ENCODE data around the gene RAG2.

RAG2 gene

DNA sequence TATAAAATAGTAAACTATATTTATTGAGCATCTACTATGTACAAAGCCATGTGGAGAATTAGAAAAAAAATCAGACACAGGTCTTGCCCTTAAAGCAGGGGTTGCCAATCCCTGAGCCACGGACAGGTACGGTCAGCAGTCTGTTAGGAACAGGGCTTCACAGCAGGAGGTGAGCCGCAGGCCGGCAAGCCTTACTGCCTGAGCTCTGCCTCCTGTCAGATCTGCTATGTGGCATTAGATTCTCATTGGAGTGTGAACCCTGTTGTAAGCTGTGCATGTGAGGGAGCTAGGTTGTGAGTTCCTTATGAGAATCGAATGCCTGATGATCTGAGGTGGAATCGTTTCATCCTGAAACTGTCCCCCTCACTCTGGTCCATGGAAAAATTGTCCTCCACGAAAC is 2.1 kb upstream of the RAG2 start:
- WGBS, result 70% methylated on average over 6 of the region's 7 CpGs

DNA sequence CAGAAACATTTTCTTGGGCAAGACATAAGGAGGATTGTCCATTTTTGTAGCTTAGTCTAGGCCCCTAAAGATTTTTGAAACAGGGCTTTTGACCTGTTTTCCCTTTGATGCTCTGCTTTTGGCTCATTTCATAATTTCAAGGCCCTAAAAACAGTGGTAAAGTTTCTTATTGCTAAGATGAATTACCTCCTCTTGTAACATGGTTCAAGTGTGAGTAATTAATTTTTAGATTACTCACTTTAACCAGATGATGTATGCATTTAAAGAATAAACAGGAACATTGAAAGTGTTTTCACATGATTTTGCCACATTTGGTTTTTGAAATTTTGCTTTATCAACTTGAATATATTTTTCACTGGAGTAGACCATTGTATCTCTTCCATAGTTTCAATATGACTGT is 1.2 kb downstream of the RAG2 start:
- H4K8ac ChIP-seq (ENCODE audit: low read length), result no peak overlapping the region

More for the DNA sequence above, 2.1 kb upstream of the RAG2 start:
- Histone ChIP-seq H3K9ac (ENCODE audit: low read length) (no peak overlapping the region), H2BK12ac (ENCODE audit: low read length in 2 of 2) (no peak overlapping the region), H3K4me2 (ENCODE audit: low read length, poor library complexity, severe bottlenecking) (no peak overlapping the region), H3K27me3 (ENCODE audit: control insufficient read depth in 1 of 2, insufficient read depth in 1 of 2, low read length in 2 of 2) (no peaks in the 10 kb centered on the region), H3K79me1 (replicated peaks; ENCODE audit: low read length, poor library complexity, severe bottlenecking) (peaks cover 6% of the 10 kb centered on the region), H3K4me1 (ENCODE audit: control insufficient read depth, insufficient read depth, low read depth, low read length) (no peaks in the 10 kb centered on the region), H4K8ac (ENCODE audit: low read length) (no peak overlapping the region), H2AFZ (ENCODE audit: low read depth, low read length) (no peak overlapping the region), H4K91ac (ENCODE audit: low read length) (no peak overlapping the region), H3K4ac (ENCODE audit: low read depth in 1 of 2, low read length in 2 of 2) (no peak overlapping the region), H2BK5ac (ENCODE audit: low read depth, low read length, poor library complexity, severe bottlenecking) (no peak overlapping the region), H3K4me3 (ENCODE audit: insufficient read depth in 1 of 2, low read depth in 1 of 2, low read length in 2 of 2) (no peak overlapping the region), H3K36me3 (ENCODE audit: control insufficient read depth in 1 of 2, insufficient read depth in 2 of 2, low read depth in 1 of 2, low read length in 2 of 2) (no peaks in the 10 kb centered on the region), H3K9me3 (ENCODE audit: control insufficient read depth, low read length) (no peaks in the 10 kb centered on the region), H3K27ac (ENCODE audit: low read length, poor library complexity, severe bottlenecking) (no peak overlapping the region), H2BK120ac (ENCODE audit: low read depth, low read length) (no peak overlapping the region), H2BK15ac (ENCODE audit: low read depth, poor library complexity, severe bottlenecking) (no peak overlapping the region), H3K14ac (ENCODE audit: low read length in 2 of 2) (no peak overlapping the region), H2AK5ac (ENCODE audit: low read length, severe bottlenecking) (no peak overlapping the region), H3K23ac (ENCODE audit: low read length in 2 of 2) (no peak overlapping the region), H3K18ac (ENCODE audit: low read depth in 1 of 2, low read length in 2 of 2) (no peak overlapping the region)
- DNase-seq, result no peak

DNA sequence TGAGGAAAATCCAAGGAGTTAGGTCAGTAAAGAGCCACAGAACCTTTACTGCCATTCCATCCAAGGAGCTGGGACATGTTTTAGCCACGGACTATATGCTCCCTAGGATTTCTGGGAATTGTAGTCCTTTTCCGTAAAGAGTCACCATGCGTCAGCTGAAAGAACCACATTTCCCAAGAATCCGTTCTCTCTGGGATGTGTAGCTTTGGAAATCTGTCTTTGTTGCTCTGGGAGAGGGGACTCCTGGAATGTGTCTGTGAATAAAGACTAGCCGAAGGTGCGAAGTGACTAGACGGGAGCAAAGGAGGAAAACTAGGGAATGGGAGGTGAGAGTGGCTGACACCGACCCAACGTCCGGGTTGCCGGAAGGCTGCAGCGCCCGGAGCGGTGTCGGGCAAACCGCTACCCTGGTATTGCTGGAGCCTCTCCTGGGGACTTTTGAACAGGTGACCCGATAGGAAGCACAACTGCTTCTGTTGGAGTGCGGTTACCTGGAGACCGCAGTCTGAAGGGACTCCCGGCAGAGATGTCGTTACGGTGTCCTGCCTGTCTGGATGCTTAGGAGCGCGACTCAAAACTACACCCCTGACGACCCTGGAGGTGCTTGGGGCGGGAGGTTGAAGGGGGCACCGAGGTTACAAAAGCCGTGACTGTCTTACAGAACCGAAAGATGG is 3.6 kb downstream of the RAG2 start, which contains the start of gene IFTAP:
IFTAP (plus strand) TSS at position 187 of the 674 bp plus-strand sequence. CDS start 15,602 bp downstream, outside the sequence.
- H3K27me3 ChIP-seq (ENCODE audit: control insufficient read depth in 1 of 2, insufficient read depth in 1 of 2, low read length in 2 of 2), result peaks cover 0 to 12% of the 10 kb centered on the region in 2 experiments
- peak within 1 kb of the TSS in 1 of 2 experiments; percentile 81 for H3K4ac ChIP-seq (ENCODE audit: low read depth in 1 of 2, low read length in 2 of 2)
- H3K79me1 ChIP-seq (replicated peaks; ENCODE audit: low read length, poor library complexity, severe bottlenecking), result peaks cover 6% of the 10 kb centered on the region
- no peaks in the 10 kb centered on the region for H3K36me3 ChIP-seq (ENCODE audit: control insufficient read depth in 1 of 2, insufficient read depth in 2 of 2, low read depth in 1 of 2, low read length in 2 of 2)
- no peaks in the 10 kb centered on the region for H3K9me3 ChIP-seq (ENCODE audit: control insufficient read depth, low read length)
- peak; percentile 91 for DNase-seq
- peak within 1 kb of the TSS; percentile 3 for H3K27ac ChIP-seq (ENCODE audit: low read length, poor library complexity, severe bottlenecking)
- H2BK12ac ChIP-seq (ENCODE audit: low read length in 2 of 2), result no peak within 1 kb of the TSS
- peak within 1 kb of the TSS; percentile 73 to 96 for H3K4me3 ChIP-seq (ENCODE audit: insufficient read depth in 1 of 2, low read depth in 1 of 2, low read length in 2 of 2)
- peak within 1 kb of the TSS; percentile 58 to 86 for H3K18ac ChIP-seq (ENCODE audit: low read depth in 1 of 2, low read length in 2 of 2)
- no peak within 1 kb of the TSS for H3K14ac ChIP-seq (ENCODE audit: low read length in 2 of 2)
- H3K9ac ChIP-seq (ENCODE audit: low read length), result peak within 1 kb of the TSS; percentile 85
- H2BK5ac ChIP-seq (ENCODE audit: low read depth, low read length, poor library complexity, severe bottlenecking), result no peak within 1 kb of the TSS
- H2AK5ac ChIP-seq (ENCODE audit: low read length, severe bottlenecking), result no peak within 1 kb of the TSS
- peak within 1 kb of the TSS; percentile 79 for H3K4me2 ChIP-seq (ENCODE audit: low read length, poor library complexity, severe bottlenecking)
- H3K23ac ChIP-seq (ENCODE audit: low read length in 2 of 2), result no peak within 1 kb of the TSS
- H2AFZ ChIP-seq (ENCODE audit: low read depth, low read length), result peak within 1 kb of the TSS; percentile 83
- H2BK15ac ChIP-seq (ENCODE audit: low read depth, poor library complexity, severe bottlenecking), result no peak within 1 kb of the TSS
- no peaks in the 10 kb centered on the region for H3K4me1 ChIP-seq (ENCODE audit: control insufficient read depth, insufficient read depth, low read depth, low read length)
- H4K91ac ChIP-seq (ENCODE audit: low read length), result peak within 1 kb of the TSS; percentile 83
- WGBS, result under 1% methylated on average over 25 of the region's 29 CpGs
- peak within 1 kb of the TSS; percentile 49 for H2BK120ac ChIP-seq (ENCODE audit: low read depth, low read length)
- peak within 1 kb of the TSS; percentile 99 for H4K8ac ChIP-seq (ENCODE audit: low read length)

More for the DNA sequence above, 1.2 kb downstream of the RAG2 start:
- no peak overlapping the region for H3K27ac ChIP-seq (ENCODE audit: low read length, poor library complexity, severe bottlenecking)
- no peak for DNase-seq
- H3K4me3 ChIP-seq (ENCODE audit: insufficient read depth in 1 of 2, low read depth in 1 of 2, low read length in 2 of 2), result no peak overlapping the region
- no peak overlapping the region for H3K4ac ChIP-seq (ENCODE audit: low read depth in 1 of 2, low read length in 2 of 2)
- H3K79me1 ChIP-seq (replicated peaks; ENCODE audit: low read length, poor library complexity, severe bottlenecking), result peaks cover 8% of the 10 kb centered on the region
- H3K23ac ChIP-seq (ENCODE audit: low read length in 2 of 2), result no peak overlapping the region
- no peak overlapping the region for H2BK15ac ChIP-seq (ENCODE audit: low read depth, poor library complexity, severe bottlenecking)
- H2BK5ac ChIP-seq (ENCODE audit: low read depth, low read length, poor library complexity, severe bottlenecking), result no peak overlapping the region
- H3K4me1 ChIP-seq (ENCODE audit: control insufficient read depth, insufficient read depth, low read depth, low read length), result no peaks in the 10 kb centered on the region
- H3K9ac ChIP-seq (ENCODE audit: low read length), result no peak overlapping the region
- no peak overlapping the region for H4K91ac ChIP-seq (ENCODE audit: low read length)
- no peak overlapping the region for H3K18ac ChIP-seq (ENCODE audit: low read depth in 1 of 2, low read length in 2 of 2)
- no peak overlapping the region for H2BK12ac ChIP-seq (ENCODE audit: low read length in 2 of 2)
- no peak overlapping the region for H2AFZ ChIP-seq (ENCODE audit: low read depth, low read length)
- H2AK5ac ChIP-seq (ENCODE audit: low read length, severe bottlenecking), result no peak overlapping the region
- no peaks in the 10 kb centered on the region for H3K36me3 ChIP-seq (ENCODE audit: control insufficient read depth in 1 of 2, insufficient read depth in 2 of 2, low read depth in 1 of 2, low read length in 2 of 2)
- no peaks in the 10 kb centered on the region for H3K9me3 ChIP-seq (ENCODE audit: control insufficient read depth, low read length)
- H3K4me2 ChIP-seq (ENCODE audit: low read length, poor library complexity, severe bottlenecking), result no peak overlapping the region
- peaks cover 0 to 5% of the 10 kb centered on the region in 2 experiments for H3K27me3 ChIP-seq (ENCODE audit: control insufficient read depth in 1 of 2, insufficient read depth in 1 of 2, low read length in 2 of 2)
- H3K14ac ChIP-seq (ENCODE audit: low read length in 2 of 2), result no peak overlapping the region
- no peak overlapping the region for H2BK120ac ChIP-seq (ENCODE audit: low read depth, low read length)

DNA sequence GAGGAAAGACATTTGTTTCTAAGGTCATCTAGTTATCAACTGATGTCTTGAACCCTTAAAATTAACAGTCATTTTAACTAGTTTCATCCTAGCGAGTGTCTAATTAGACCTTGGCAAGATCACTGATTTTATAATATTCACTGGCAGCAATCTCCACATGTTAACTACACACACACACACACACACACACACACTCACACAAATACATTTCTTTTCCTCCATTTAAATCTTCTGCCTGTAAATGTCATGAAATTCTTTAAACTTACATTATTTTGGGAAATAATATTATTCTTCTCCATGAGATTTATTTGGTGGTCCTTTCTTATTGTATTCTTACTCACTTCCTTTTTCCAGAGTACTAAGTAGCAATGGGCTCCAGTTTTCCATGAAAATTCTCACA is 6.6 kb downstream of the RAG2 start:
- Histone ChIP-seq H4K8ac (ENCODE audit: low read length) (no peak overlapping the region), H4K91ac (ENCODE audit: low read length) (no peak overlapping the region), H3K27ac (ENCODE audit: low read length, poor library complexity, severe bottlenecking) (no peak overlapping the region), H3K9ac (ENCODE audit: low read length) (no peak overlapping the region), H2AFZ (ENCODE audit: low read depth, low read length) (no peak overlapping the region), H3K14ac (ENCODE audit: low read length in 2 of 2) (no peak overlapping the region), H3K23ac (ENCODE audit: low read length in 2 of 2) (no peak overlapping the region), H3K18ac (ENCODE audit: low read depth in 1 of 2, low read length in 2 of 2) (no peak overlapping the region), H3K4me2 (ENCODE audit: low read length, poor library complexity, severe bottlenecking) (no peak overlapping the region), H2AK5ac (ENCODE audit: low read length, severe bottlenecking) (no peak overlapping the region), H2BK12ac (ENCODE audit: low read length in 2 of 2) (no peak overlapping the region), H2BK120ac (ENCODE audit: low read depth, low read length) (no peak overlapping the region), H3K36me3 (ENCODE audit: control insufficient read depth in 1 of 2, insufficient read depth in 2 of 2, low read depth in 1 of 2, low read length in 2 of 2) (no peaks in the 10 kb centered on the region), H3K79me1 (replicated peaks; ENCODE audit: low read length, poor library complexity, severe bottlenecking) (peaks cover 4% of the 10 kb centered on the region), H3K9me3 (ENCODE audit: control insufficient read depth, low read length) (no peaks in the 10 kb centered on the region), H2BK5ac (ENCODE audit: low read depth, low read length, poor library complexity, severe bottlenecking) (no peak overlapping the region), H3K4ac (ENCODE audit: low read depth in 1 of 2, low read length in 2 of 2) (no peak overlapping the region), H3K4me3 (ENCODE audit: insufficient read depth in 1 of 2, low read depth in 1 of 2, low read length in 2 of 2) (no peak overlapping the region), H3K4me1 (ENCODE audit: control insufficient read depth, insufficient read depth, low read depth, low read length) (no peaks in the 10 kb centered on the region), H3K27me3 (ENCODE audit: control insufficient read depth in 1 of 2, insufficient read depth in 1 of 2, low read length in 2 of 2) (peaks cover 0 to 12% of the 10 kb centered on the region in 2 experiments), H2BK15ac (ENCODE audit: low read depth, poor library complexity, severe bottlenecking) (no peak overlapping the region)
- no peak for DNase-seq
- 83% methylated on average over 1 of the region's 1 CpG for WGBS

Data from mesenchymal stem cell (in vitro differentiated cells and primary cell).